H7 (cell line): ENCODE results near the gene CCDC51. TPM values are rescaled to one million over a fixed set of nuclear protein-coding genes. Genes with fewer than 3 reads are reported as not detected.
A peak's percentile ranks its signal among the peaks of the same experiment; 100 is the strongest.

Source experiments
- DNase-seq: peaks from one replicate; pipeline ENCODE4 v3.0.0; 2012
- H3K27me3 ChIP-seq: 2 replicates; pipeline ENCODE4 v1.6.0; 2011; ENCODE audit warnings: mild to moderate bottlenecking, low read length; ENCODE audit not compliant: control insufficient read depth, insufficient read depth
- H3K36me3 ChIP-seq: replicated peaks from 2 replicates; pipeline ENCODE4 v1.5.1; 2011; ENCODE audit warnings: low read length; ENCODE audit not compliant: control insufficient read depth, insufficient read depth
- H3K4me3 ChIP-seq: 2 replicates; pipeline ENCODE4 v1.5.1; 2011; ENCODE audit warnings: low read depth, mild to moderate bottlenecking, control low read depth, low read length, moderate library complexity; ENCODE audit not compliant: insufficient read depth
- total RNA-seq: library from RNA; depleted of rRNA; stranded (reverse); fragments of >200 nt; shearing (Covaris generic); gene quantifications from 2 replicates; pipeline ENCODE4 v1.2.3, GENCODE V29; 2014

CCDC51 gene
- total RNA-seq, 1 experiment from 2014 or later = 51.4 TPM

- Histone ChIP-seq H3K4me3 (no peak overlapping the region), H3K27me3 (no peaks in the 10 kb centered on the region), H3K36me3 (peaks cover 21% of the 10 kb centered on the region)
- no peak for DNase-seq
These were observed 6.3 kb downstream of the CCDC51 start for GRCh38 chr3:48433472-48434118.

GRCh38 chr3:48432411-48433371 lies 7.2 kb downstream of the CCDC51 start:
- H3K4me3 ChIP-seq = no peak overlapping the region

GRCh38 chr3:48431224-48432029 lies 8.5 kb downstream of the CCDC51 start:
- Histone ChIP-seq H3K36me3 (peaks cover 21% of the 10 kb centered on the region), H3K27me3 (no peaks in the 10 kb centered on the region), H3K4me3 (no peak overlapping the region)
- no peak for DNase-seq

More at GRCh38 chr3:48432411-48433371, 7.2 kb downstream of the CCDC51 start:
- H3K36me3 ChIP-seq = peaks cover 21% of the 10 kb centered on the region
- no peaks in the 10 kb centered on the region for H3K27me3 ChIP-seq
- DNase-seq = peak; percentile 84

GRCh38 chr3:48430708-48431101 lies 9.2 kb downstream of the CCDC51 start:
- no peaks in the 10 kb centered on the region for H3K27me3 ChIP-seq
- peak; percentile 28 for DNase-seq
- H3K4me3 ChIP-seq = no peak overlapping the region; the same call in 1 of the 2 replicates
- H3K36me3 ChIP-seq = peaks cover 21% of the 10 kb centered on the region

- DNase-seq = peak; percentile 96
- no peaks in the 10 kb centered on the region for H3K27me3 ChIP-seq
- peaks cover 21% of the 10 kb centered on the region for H3K36me3 ChIP-seq
- peak within 1 kb of the TSS; percentile 95 for H3K4me3 ChIP-seq
These were observed 9.8 kb downstream of the CCDC51 start, which contains the start of gene PLXNB1 for GRCh38 chr3:48429960-48430707. Gene PLXNB1 (minus strand): TSS chr3:48430086. CDS start chr3:48424611, 5,475 bp downstream.

GRCh38 chr3:48429317-48429959 lies 10.5 kb downstream of the CCDC51 start:
- Histone ChIP-seq H3K36me3 (peaks cover 19% of the 10 kb centered on the region), H3K27me3 (no peaks in the 10 kb centered on the region)
- peak; percentile 99 for DNase-seq

GRCh38 chr3:48428572-48429316 lies 11.2 kb downstream of the CCDC51 start:
- DNase-seq = peak; percentile 89
- peak overlapping the region; percentile 95 for H3K4me3 ChIP-seq
- no peaks in the 10 kb centered on the region for H3K27me3 ChIP-seq
- peaks cover 12% of the 10 kb centered on the region for H3K36me3 ChIP-seq

More at GRCh38 chr3:48429317-48429959, 10.5 kb downstream of the CCDC51 start:
- peak overlapping the region; percentile 95 for H3K4me3 ChIP-seq

- peaks cover 6% of the 10 kb centered on the region for H3K36me3 ChIP-seq
- peak overlapping the region; percentile 95 for H3K4me3 ChIP-seq
- peak; percentile 84 for DNase-seq
- H3K27me3 ChIP-seq = no peaks in the 10 kb centered on the region
These were observed 11.8 kb downstream of the CCDC51 start for GRCh38 chr3:48428088-48428571.

GRCh38 chr3:48427630-48427962 lies 12.3 kb downstream of the CCDC51 start:
- peaks cover 5% of the 10 kb centered on the region for H3K36me3 ChIP-seq
- no peak overlapping the region; the same call in 1 of the 2 replicates for H3K4me3 ChIP-seq
- H3K27me3 ChIP-seq = no peaks in the 10 kb centered on the region
- peak; percentile 57 for DNase-seq

GRCh38 chr3:48426944-48427629 lies 12.8 kb downstream of the CCDC51 start:
- peaks cover under 1% of the 10 kb centered on the region for H3K36me3 ChIP-seq
- H3K4me3 ChIP-seq = no peak overlapping the region
- no peaks in the 10 kb centered on the region for H3K27me3 ChIP-seq
- DNase-seq = peak; percentile 56

GRCh38 chr3:48426401-48426909 lies 13.5 kb downstream of the CCDC51 start:
- no peaks in the 10 kb centered on the region; the same call in 1 of the 2 replicates for H3K36me3 ChIP-seq
- H3K4me3 ChIP-seq = no peak overlapping the region
- peak; percentile 58 for DNase-seq
- no peaks in the 10 kb centered on the region for H3K27me3 ChIP-seq

- peaks cover 4% of the 10 kb centered on the region; the same call in 1 of the 2 replicates for H3K36me3 ChIP-seq
- H3K4me3 ChIP-seq = no peak overlapping the region
- no peaks in the 10 kb centered on the region for H3K27me3 ChIP-seq
- peak; percentile 72 for DNase-seq
These were observed 14.6 kb downstream of the CCDC51 start for GRCh38 chr3:48425281-48425812.
